Activated CD8-positive, alpha-beta memory T cell treated with anti-CD3 and anti-CD28 coated beads for 48 hours (primary cell): ENCODE measurements around the gene PTPRB.

Experiments
- DNase-seq, 3 experiments: peaks; one replicate each; pipeline ENCODE4 v3.0.0-alpha.2; 2020; ENCODE audit warnings: low read depth in 2 of 3, low spot score in 2 of 3

PTPRB gene

GRCh38 chr12:70598467-70599193, 38.6 kb downstream of the PTPRB start:
- DNase-seq = no peak

- DNase-seq = no peak
Observed at GRCh38 chr12:70592664-70593063, 44.6 kb downstream of the PTPRB start.

DNA sequence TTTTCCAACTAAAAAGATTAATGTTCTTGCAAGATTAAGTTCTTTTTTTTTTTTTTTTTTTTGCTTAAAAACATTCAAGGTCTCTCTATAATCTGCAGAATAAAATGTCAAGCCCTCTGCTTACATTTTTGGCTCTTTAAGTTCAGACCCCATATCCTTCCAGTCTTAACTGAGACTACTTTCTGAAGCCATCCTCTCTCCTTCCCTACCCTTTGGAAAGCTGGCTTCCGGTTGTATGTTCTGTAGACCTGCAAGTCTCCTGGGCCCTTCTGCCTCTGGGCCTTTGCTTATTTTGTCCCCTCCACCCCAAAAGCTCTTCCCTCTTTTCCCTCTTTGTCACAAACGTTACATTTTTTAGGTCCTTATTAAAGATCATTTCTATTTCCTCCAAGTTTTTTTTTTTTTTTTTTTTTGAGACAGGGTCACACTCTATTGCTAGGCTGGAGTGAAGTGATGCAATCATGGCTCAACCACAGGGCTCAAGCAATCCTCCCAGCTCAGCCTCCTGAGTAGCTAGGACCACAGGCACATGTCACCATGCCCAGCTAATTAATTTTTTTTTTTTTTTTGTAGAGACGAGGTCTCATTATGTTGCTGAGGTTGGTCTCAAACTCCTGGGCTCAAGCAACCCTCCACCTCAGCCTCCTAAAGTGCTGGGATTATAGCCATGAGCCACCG, 46.5 kb downstream of the PTPRB start:
- DNase-seq = no peak

DNA sequence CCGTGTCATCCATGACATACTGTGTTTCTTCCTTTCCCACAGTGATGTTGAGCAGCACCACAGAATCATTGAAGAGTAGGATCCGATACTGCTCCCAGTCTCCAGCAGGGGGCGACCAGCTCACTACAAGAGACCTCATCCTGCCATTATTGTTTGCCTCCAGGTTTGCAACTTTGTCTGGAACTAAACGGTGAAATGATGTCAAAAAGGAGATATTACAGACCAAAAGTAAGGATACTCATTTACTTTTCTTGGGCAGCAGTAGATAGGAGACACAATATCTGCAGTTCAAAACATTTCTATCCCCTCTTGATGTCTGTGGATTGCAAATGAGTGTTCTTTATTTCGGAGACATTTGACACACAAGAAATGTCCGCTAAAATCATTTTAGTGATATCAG, 47.2 kb downstream of the PTPRB start:
- DNase-seq = peak in 2 of 3 experiments; percentile 12 to 39

DNA sequence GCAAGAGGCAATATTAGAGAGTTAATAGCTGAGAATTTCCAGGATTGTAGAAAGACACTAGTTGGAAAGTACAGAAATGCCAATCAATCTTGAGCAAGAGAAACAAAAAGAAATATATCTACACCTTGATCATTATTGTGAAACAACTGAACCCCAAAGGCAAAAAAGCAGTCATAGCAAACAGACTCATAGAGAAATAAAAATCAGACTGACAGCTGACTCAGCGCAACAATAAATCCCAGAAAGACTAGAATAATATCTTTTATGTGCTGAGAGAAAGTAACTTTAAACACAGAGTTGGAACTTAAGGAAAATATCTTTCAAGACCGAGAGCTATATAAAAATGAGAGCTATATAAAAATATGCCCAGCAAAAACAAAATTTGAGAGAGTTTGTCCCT, 52.9 kb downstream of the PTPRB start:
- DNase-seq = no peak

- no peak for DNase-seq
Observed at GRCh38 chr12:70583251-70583650, 54.0 kb downstream of the PTPRB start.

DNA sequence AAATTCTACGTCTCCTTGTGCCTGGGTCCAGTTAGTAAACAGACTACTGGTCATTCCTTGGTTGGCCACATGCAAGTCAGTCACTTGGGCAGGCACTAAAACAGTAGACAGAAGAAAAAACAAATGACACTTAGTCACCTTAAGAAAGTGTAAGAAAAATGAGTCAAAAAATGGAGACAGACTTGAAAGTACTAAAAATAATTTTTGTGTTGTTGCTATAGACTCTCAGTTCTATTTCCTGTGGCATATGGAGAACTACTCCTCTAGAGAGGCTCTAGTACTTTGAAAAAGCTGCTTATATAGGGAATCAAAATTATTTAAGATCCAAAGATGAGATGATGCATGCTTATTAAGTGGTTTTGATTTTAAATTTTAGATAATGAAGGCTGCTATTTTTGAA, 56.0 kb downstream of the PTPRB start:
- no peak for DNase-seq

GRCh38 chr12:70577283-70577634, 60.0 kb downstream of the PTPRB start:
- no peak for DNase-seq

DNA sequence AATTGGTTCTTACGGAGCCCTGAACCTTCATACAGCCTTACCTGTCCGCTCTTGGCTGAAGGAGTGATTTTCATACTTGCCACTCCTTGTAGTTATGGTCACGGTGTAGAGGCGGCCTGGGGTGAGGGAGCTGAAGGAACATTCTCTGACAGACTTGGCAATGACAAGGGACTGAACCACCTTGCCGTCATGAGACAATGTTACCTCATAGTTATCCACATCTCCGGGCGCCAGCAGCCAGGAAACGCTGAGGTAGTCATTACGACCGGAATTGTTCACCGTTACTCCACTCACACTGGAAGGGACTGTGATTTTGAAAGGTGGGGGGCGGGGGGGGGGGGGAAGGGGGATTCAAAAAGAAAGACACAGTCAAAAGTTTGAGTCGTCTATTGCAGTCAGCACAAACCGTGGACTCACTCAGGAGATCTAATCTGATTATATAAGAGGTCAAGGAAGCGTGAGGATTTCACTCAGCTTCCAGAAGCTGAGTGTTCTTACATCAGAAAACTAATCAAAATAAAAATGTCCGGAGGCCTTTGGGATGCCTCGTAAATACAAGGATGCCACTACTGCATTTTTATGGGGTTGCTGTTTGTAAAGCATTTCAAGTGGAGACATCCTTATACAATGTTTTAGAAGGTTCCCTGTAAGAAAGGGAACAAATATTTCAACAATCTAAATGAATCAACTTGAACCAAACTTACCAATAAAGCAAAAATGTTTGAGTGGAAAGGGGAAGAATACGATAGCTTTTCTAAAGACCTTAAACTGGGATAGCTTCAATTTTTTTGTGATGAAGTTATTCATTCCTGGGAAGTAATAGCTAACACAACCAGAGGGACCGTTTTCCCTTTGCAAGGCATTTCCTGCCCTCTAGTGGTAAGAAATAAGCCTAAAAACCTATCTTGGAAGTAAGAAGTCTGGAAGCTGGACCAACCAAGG, 60.6 kb downstream of the PTPRB start:
- no peak for DNase-seq

GRCh38 chr12:70571705-70572268, 65.4 kb downstream of the PTPRB start:
- DNase-seq = no peak

- DNase-seq = no peak
Observed at GRCh38 chr12:70571029-70571428, 66.2 kb downstream of the PTPRB start.

GRCh38 chr12:70561550-70561949, 75.7 kb downstream of the PTPRB start:
- DNase-seq = no peak

DNA sequence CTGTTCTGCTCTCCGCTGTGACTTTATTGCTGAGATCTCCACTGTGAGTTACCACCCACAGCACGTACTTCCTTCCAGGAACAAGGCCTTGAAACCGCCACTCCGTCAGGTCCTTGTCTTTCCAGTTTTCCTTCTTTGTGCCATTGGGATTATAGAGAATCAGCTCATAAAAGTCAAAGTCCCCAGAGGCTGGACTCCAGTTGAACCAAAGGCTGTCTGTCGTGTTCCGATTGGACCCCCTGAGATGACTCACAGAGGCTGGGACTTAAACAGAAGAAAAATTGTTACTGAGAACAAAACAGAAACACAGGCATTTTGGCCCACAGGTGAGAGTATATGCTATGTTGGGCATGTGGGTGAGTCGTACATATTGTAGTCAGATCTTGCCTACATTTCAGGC, 76.6 kb downstream of the PTPRB start:
- no peak for DNase-seq

DNA sequence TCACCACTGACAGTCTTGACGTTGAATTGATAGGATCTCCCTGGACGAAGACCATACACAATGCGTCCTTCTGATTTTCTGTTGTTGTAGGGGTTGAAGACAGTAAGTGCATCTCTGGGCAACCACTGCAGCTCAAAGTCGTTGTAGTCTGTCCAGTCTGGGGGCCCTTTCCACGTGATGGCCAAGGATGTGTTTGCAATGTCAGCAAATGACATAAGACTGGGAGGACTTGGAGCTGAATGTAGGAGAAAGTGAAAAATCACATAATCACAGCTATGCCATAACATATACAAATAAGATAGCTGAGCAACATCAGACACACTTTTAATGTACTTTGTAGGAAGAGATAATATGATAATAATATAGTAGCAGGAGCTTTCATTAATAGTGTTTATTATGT, 77.8 kb downstream of the PTPRB start:
- DNase-seq = no peak

- no peak for DNase-seq
Observed at GRCh38 chr12:70557583-70558191, 79.5 kb downstream of the PTPRB start.

DNA sequence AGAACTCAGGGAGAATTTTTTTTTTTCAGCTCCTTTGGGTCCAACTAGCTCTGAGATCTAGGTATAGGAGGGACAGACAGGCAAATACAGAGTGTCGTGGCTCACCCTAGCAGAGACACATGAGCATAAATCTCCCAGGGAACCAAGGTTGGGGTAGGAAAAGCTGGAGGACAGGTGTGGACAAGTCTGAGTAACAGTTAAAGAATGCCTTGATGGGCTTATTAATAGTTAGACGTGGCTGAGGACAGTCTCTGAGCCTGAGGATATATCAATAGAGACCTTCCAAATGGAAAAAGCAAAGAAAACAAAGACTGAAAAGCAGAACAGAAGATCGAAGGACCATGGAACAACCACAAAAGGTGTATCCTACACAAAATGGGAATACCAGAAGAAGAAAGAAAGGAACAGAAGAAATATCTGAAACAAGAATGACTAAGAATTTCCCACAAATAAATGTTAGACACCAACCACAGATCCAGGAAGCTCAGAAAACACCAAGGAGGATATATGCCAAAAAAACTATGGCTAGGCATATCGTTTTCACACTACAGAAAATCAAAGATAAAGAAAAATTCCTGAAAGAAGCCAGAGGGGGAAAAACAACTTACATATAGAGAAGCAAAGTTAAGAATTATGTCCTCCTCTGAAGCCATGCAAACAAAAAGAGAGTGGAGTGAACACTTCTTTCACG, 80.9 kb downstream of the PTPRB start:
- no peak for DNase-seq

GRCh38 chr12:70555081-70555480, 82.1 kb downstream of the PTPRB start:
- DNase-seq = no peak

- DNase-seq = no peak
Observed at GRCh38 chr12:70553391-70553859, 83.8 kb downstream of the PTPRB start.

DNA sequence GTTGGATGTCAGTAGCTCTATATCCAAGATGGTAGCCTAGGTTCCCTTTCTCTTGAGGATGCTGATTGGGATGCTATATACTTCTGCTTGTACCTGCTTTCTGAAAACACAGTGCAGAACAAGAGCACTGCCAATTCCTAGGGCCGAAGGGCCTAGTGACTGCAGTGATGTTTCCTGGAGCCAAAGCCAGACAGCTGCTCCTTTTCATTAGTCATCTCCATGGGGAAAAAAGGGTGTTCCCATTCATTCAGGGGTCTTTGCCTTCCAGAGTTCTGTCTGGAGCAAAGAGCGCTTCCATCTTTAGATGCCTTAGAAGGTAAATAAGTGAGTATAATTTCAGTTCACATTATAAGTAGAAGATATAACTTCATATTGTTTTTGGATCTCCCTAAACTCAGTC, 85.5 kb downstream of the PTPRB start:
- DNase-seq = no peak

GRCh38 chr12:70550180-70550577, 87.0 kb downstream of the PTPRB start:
- DNase-seq = no peak
